Esophagus squamous epithelium (tissue), 5 donors: ENCODE results near the gene APOBEC2. TPM values are rescaled to one million over a fixed set of nuclear protein-coding genes. Genes with fewer than 3 reads are reported as not detected.
A peak's percentile ranks its signal among the peaks of the same experiment; 100 is the strongest.
"Not testable (repeated sequence)": the region's sequence is repeated elsewhere in the genome, so short reads cannot be mapped to it uniquely, and the experiment has no call there.

Experiments used
- DNase-seq: peaks from one replicate; lab custom pipeline; 2025; lab: John Stamatoyannopoulos, UW
- H3K27ac ChIP-seq, 4 donors: fragments of 200-600 bp; sonication (generic); one replicate each; pipeline ENCODE4 v1.5.1; 2016 to 2019; ENCODE audit warnings: mild to moderate bottlenecking in 1 of 4
- H3K27me3 ChIP-seq, 4 donors: fragments of 200-600 bp; sonication (generic); 1 replicate in 3 of 4; 2 replicates in 1 of 4; pipeline versions ENCODE4 v1.5.1 to v1.6.0; 2017 to 2021; ENCODE audit warnings: antibody characterized with exemption in 1 of 4
- H3K36me3 ChIP-seq, 3 donors: fragments of 200-600 bp; sonication (generic); one replicate each; pipeline ENCODE4 v1.5.1; 2016 to 2019
- H3K4me1 ChIP-seq, 3 donors: fragments of 200-600 bp; sonication (generic); one replicate each; pipeline ENCODE4 v1.5.1; 2017 to 2019
- H3K4me3 ChIP-seq, 4 donors: fragments of 200-600 bp; sonication (generic); 1 replicate in 3 of 4; 2 replicates in 1 of 4; pipeline ENCODE4 v1.5.1; 2016 to 2019; ENCODE audit warnings: mild to moderate bottlenecking in 2 of 4, moderate library complexity in 1 of 4
- H3K9me3 ChIP-seq, 3 donors: fragments of 200-600 bp; sonication (generic); one replicate each; pipeline ENCODE4 v1.5.1; 2016 to 2019
- CTCF ChIP-seq, 6 experiments: fragments of 450-650 bp in 4 of 6; fragments of 200-600 bp in 2 of 6; sonication (generic) in 2 of 6; IDR thresholded peaks; one replicate each; pipeline ENCODE4 v1.5.1; 2016 to 2019; ENCODE audit warnings: antibody characterized with exemption in 6 of 6, mild to moderate bottlenecking in 4 of 6, moderate library complexity in 4 of 6
- POLR2A ChIP-seq, 4 donors: fragments of 450-650 bp; IDR thresholded peaks; one replicate each; pipeline ENCODE4 v1.6.1; 2017; ENCODE audit warnings: antibody characterized with exemption in 4 of 4, mild to moderate bottlenecking in 4 of 4, moderate library complexity in 3 of 4
- WGBS, 2 donors: methylation state at CpG; one replicate each; pipeline ENCODE4 v1.1.5; 2018; 5-methylcytosine and 5-hydroxymethylcytosine counted together
- intact Hi-C: fragments of 100-400 bp; cut with DNase I; formaldehyde crosslinking; loops from one replicate; pipeline ENCODE4 v1.15.0; 2022
- total RNA-seq, 4 donors: library from RNA; depleted of rRNA; stranded (reverse); fragments of >200 nt; gene quantifications; one replicate each; pipeline ENCODE4 v1.1.0, GENCODE V29; 2016
- donor health status: DM: yes; HTN: yes; CAD: no.

The APOBEC2 gene
- total RNA-seq = 1 to 10 TPM in 1 of 4 donors, not detected in 3; 2.2 TPM

- no peak for DNase-seq
- Histone ChIP-seq H3K27ac (no peak within 1 kb of the TSS), H3K4me3 (no peak within 1 kb of the TSS), H3K27me3 (no peaks in the 10 kb centered on the region), H3K36me3 (peaks cover 0 to 5% (median 0%) of the 10 kb centered on the region in 3 donors), H3K9me3 (no peaks in the 10 kb centered on the region), H3K4me1 (peaks cover 0 to 33% (median 10%) of the 10 kb centered on the region in 3 donors)
- intact Hi-C loops = no loop called here
- TF ChIP-seq CTCF (IDR thresholded peaks at IDR 0.05) = no peak
- TF ChIP-seq POLR2A (IDR thresholded peaks at IDR 0.05) = no peak
- 48 to 80% methylated on average over 1 to 4 of the region's 5 CpGs for WGBS, 2 donors
Measured at GRCh38 chr6:41053041-41053440, at the start of gene APOBEC2. TSS of gene APOBEC2 (plus strand) at chr6:41053202. CDS start at chr6:41053348, 146 bp downstream.

GRCh38 chr6:41006217-41006616, 46.8 kb upstream of the APOBEC2 start:
- H3K27ac ChIP-seq, H3K4me3 ChIP-seq, H3K9me3 ChIP-seq, H3K4me1 ChIP-seq, DNase-seq, intact Hi-C loops, H3K36me3 ChIP-seq: not testable (repeated sequence)
- 11 to 24% methylated on average over 2 to 7 of the region's 7 CpGs for WGBS, 2 donors
- H3K27me3 ChIP-seq = peaks cover 0 to 16% (median 0%) of the 10 kb centered on the region in 4 donors
- TF ChIP-seq CTCF (IDR thresholded peaks at IDR 0.05) = peak; percentile 43 to 71 (median 57)

- H3K27ac ChIP-seq, H3K36me3 ChIP-seq, H3K4me1 ChIP-seq, H3K4me3 ChIP-seq, H3K9me3 ChIP-seq, DNase-seq, intact Hi-C loops: not testable (repeated sequence)
- 96 to 98% methylated on average over 4 of the region's 4 CpGs for WGBS, 2 donors
- H3K27me3 ChIP-seq = peaks cover 0 to 16% (median 0%) of the 10 kb centered on the region in 4 donors
Measured at GRCh38 chr6:41006980-41007379, 46.0 kb upstream of the APOBEC2 start.

GRCh38 chr6:41008011-41008410, 45.0 kb upstream of the APOBEC2 start:
- Histone ChIP-seq H3K27me3 (peaks cover 0 to 9% (median 0%) of the 10 kb centered on the region in 4 donors), H3K9me3 (no peaks in the 10 kb centered on the region), H3K4me1 (no peaks in the 10 kb centered on the region), H3K4me3 (no peak overlapping the region), H3K36me3 (no peaks in the 10 kb centered on the region), H3K27ac (no peak overlapping the region)
- no peak for DNase-seq
- intact Hi-C loops = no loop called here
- TF ChIP-seq POLR2A (IDR thresholded peaks at IDR 0.05) (no peak), CTCF (IDR thresholded peaks at IDR 0.05) (no peak)
- WGBS, 2 donors = 78 to 100% methylated on average over 2 of the region's 3 CpGs

GRCh38 chr6:41009669-41010068, 43.3 kb upstream of the APOBEC2 start:
- H3K9me3 ChIP-seq = no peaks in the 10 kb centered on the region
- 100% methylated on average over 1 of the region's 1 CpG for WGBS, 2 donors
- no peak for TF ChIP-seq CTCF (IDR thresholded peaks at IDR 0.05)
- no peak for TF ChIP-seq POLR2A (IDR thresholded peaks at IDR 0.05)
- peaks cover 0 to 5% (median 0%) of the 10 kb centered on the region in 4 donors for H3K27me3 ChIP-seq
- intact Hi-C loops = no loop called here
- DNase-seq = no peak
- no peak overlapping the region for H3K4me3 ChIP-seq
- H3K27ac ChIP-seq = no peak overlapping the region
- H3K4me1 ChIP-seq = no peaks in the 10 kb centered on the region
- no peaks in the 10 kb centered on the region for H3K36me3 ChIP-seq

- no peak overlapping the region for H3K4me3 ChIP-seq
- intact Hi-C loops = no loop called here
- no peaks in the 10 kb centered on the region for H3K9me3 ChIP-seq
- no peaks in the 10 kb centered on the region for H3K36me3 ChIP-seq
- H3K27me3 ChIP-seq = no peaks in the 10 kb centered on the region
- DNase-seq = no peak
- H3K27ac ChIP-seq = no peak overlapping the region
- no peak for TF ChIP-seq CTCF (IDR thresholded peaks at IDR 0.05)
- TF ChIP-seq POLR2A (IDR thresholded peaks at IDR 0.05) = no peak
- no peaks in the 10 kb centered on the region for H3K4me1 ChIP-seq
- WGBS, 2 donors = 79 to 100% methylated on average over 1 to 2 of the region's 2 CpGs
Measured at GRCh38 chr6:41011673-41012072, 41.3 kb upstream of the APOBEC2 start.
